ENCODE measurements around the gene TGFBRAP1.

Gene TGFBRAP1, protein sequence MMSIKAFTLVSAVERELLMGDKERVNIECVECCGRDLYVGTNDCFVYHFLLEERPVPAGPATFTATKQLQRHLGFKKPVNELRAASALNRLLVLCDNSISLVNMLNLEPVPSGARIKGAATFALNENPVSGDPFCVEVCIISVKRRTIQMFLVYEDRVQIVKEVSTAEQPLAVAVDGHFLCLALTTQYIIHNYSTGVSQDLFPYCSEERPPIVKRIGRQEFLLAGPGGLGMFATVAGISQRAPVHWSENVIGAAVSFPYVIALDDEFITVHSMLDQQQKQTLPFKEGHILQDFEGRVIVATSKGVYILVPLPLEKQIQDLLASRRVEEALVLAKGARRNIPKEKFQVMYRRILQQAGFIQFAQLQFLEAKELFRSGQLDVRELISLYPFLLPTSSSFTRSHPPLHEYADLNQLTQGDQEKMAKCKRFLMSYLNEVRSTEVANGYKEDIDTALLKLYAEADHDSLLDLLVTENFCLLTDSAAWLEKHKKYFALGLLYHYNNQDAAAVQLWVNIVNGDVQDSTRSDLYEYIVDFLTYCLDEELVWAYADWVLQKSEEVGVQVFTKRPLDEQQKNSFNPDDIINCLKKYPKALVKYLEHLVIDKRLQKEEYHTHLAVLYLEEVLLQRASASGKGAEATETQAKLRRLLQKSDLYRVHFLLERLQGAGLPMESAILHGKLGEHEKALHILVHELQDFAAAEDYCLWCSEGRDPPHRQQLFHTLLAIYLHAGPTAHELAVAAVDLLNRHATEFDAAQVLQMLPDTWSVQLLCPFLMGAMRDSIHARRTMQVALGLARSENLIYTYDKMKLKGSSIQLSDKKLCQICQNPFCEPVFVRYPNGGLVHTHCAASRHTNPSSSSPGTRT

GRCh38 chr2:105329561-105330495 lies at the start of gene TGFBRAP1:
TGFBRAP1 (minus strand) TSS chr2:105329735; CDS start chr2:105308301, 21,434 bp downstream.
- peak within 1 kb of the TSS; percentile 82 for H3K27ac ChIP-seq
- TF ChIP-seq, protein P1, sequence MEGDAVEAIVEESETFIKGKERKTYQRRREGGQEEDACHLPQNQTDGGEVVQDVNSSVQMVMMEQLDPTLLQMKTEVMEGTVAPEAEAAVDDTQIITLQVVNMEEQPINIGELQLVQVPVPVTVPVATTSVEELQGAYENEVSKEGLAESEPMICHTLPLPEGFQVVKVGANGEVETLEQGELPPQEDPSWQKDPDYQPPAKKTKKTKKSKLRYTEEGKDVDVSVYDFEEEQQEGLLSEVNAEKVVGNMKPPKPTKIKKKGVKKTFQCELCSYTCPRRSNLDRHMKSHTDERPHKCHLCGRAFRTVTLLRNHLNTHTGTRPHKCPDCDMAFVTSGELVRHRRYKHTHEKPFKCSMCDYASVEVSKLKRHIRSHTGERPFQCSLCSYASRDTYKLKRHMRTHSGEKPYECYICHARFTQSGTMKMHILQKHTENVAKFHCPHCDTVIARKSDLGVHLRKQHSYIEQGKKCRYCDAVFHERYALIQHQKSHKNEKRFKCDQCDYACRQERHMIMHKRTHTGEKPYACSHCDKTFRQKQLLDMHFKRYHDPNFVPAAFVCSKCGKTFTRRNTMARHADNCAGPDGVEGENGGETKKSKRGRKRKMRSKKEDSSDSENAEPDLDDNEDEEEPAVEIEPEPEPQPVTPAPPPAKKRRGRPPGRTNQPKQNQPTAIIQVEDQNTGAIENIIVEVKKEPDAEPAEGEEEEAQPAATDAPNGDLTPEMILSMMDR (conservative IDR thresholded peaks at IDR 0.05; ENCODE audit: low read depth, low read length), result no peak

GRCh38 chr2:105378921-105379383 lies 49.4 kb upstream of the TGFBRAP1 start:
- no peak overlapping the region for H3K4me3 ChIP-seq (IDR thresholded peaks at IDR 0.05; ENCODE audit: insufficient read depth, low read depth, low read length)
- H2AFZ ChIP-seq (ENCODE audit: low read depth), result no peak overlapping the region
- TF ChIP-seq, protein P1 (conservative IDR thresholded peaks at IDR 0.05; ENCODE audit: low read depth, low read length), result no peak
- no peaks in the 10 kb centered on the region for H3K27me3 ChIP-seq (ENCODE audit: insufficient read depth, low read depth)
- no peaks in the 10 kb centered on the region for H3K79me2 ChIP-seq (ENCODE audit: insufficient read depth, low read depth)
- H3K27ac ChIP-seq, result no peak overlapping the region
- H4K20me1 ChIP-seq (ENCODE audit: insufficient read depth), result no peaks in the 10 kb centered on the region
- H3K4me2 ChIP-seq, result no peak overlapping the region
- H3K9ac ChIP-seq, result no peak overlapping the region
- H3K4me1 ChIP-seq (ENCODE audit: low read depth, poor library complexity, severe bottlenecking), result peaks cover 18% of the 10 kb centered on the region
- no peaks in the 10 kb centered on the region for H3K36me3 ChIP-seq (ENCODE audit: insufficient read depth)

More at GRCh38 chr2:105329561-105330495, at the start of gene TGFBRAP1:
- Histone ChIP-seq H2AFZ (ENCODE audit: low read depth) (peak within 1 kb of the TSS; percentile 70), H3K79me2 (ENCODE audit: insufficient read depth, low read depth) (peaks cover 31% of the 10 kb centered on the region), H3K36me3 (ENCODE audit: insufficient read depth) (no peaks in the 10 kb centered on the region), H3K9ac (peak within 1 kb of the TSS; percentile 98), H3K4me1 (ENCODE audit: low read depth, poor library complexity, severe bottlenecking) (peaks cover 24% of the 10 kb centered on the region), H3K4me2 (peak within 1 kb of the TSS; percentile 78), H4K20me1 (ENCODE audit: insufficient read depth) (no peaks in the 10 kb centered on the region), H3K4me3 (IDR thresholded peaks at IDR 0.05; ENCODE audit: insufficient read depth, low read depth, low read length) (peak within 1 kb of the TSS; percentile 51), H3K27me3 (ENCODE audit: insufficient read depth, low read depth) (no peaks in the 10 kb centered on the region)

- Histone ChIP-seq H3K36me3 (ENCODE audit: insufficient read depth) (no peaks in the 10 kb centered on the region), H3K79me2 (ENCODE audit: insufficient read depth, low read depth) (no peaks in the 10 kb centered on the region), H3K27ac (no peak overlapping the region)
Observed at GRCh38 chr2:105378276-105378840, 48.8 kb upstream of the TGFBRAP1 start.

More at GRCh38 chr2:105378276-105378840, 48.8 kb upstream of the TGFBRAP1 start:
- Histone ChIP-seq H3K4me2 (no peak overlapping the region), H3K9ac (no peak overlapping the region), H2AFZ (ENCODE audit: low read depth) (no peak overlapping the region), H3K4me3 (IDR thresholded peaks at IDR 0.05; ENCODE audit: insufficient read depth, low read depth, low read length) (no peak overlapping the region), H3K4me1 (ENCODE audit: low read depth, poor library complexity, severe bottlenecking) (peaks cover 13% of the 10 kb centered on the region), H3K27me3 (ENCODE audit: insufficient read depth, low read depth) (no peaks in the 10 kb centered on the region), H4K20me1 (ENCODE audit: insufficient read depth) (no peaks in the 10 kb centered on the region)
- TF ChIP-seq, protein P1 (conservative IDR thresholded peaks at IDR 0.05; ENCODE audit: low read depth, low read length), result no peak
